Measurements from ENCODE around the gene CD44. TPM values are rescaled to one million over a fixed set of nuclear protein-coding genes. Genes with fewer than 3 reads are reported as not detected.

CD44 gene
- total RNA-seq, 1 experiment from 2014 or later = 6.1 TPM

DNA sequence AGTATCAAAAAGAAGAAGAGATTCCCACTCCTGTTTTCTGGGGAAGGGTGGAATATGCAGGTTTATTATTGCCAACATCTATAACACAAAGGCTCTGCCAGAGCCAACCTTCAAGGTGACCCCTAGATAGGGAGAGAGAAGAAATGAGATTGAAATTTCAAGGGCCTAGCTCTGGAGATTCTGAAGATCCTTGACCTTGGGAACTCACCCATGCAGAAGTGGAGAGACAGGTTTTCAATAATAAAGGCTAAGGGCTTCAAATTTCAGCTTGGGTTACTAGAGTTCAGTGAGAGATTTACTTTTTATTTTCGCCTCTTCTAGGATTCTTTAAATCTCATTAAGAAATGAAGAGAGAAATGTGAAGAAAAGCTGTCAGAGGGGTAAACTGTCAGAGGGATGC, 98.4 kb downstream of the CD44 start:
- Histone ChIP-seq H3K79me1 (ENCODE audit: insufficient read depth, low read depth, low read length, poor library complexity, severe bottlenecking) (no peaks in the 10 kb centered on the region), H3K23me2 (ENCODE audit: insufficient read length, low read depth, low read length, poor library complexity, severe bottlenecking) (no peaks in the 10 kb centered on the region), H2AFZ (ENCODE audit: low read length) (no peak overlapping the region), H3K4me2 (ENCODE audit: insufficient read depth, insufficient read length, low read length) (no peak overlapping the region), H3K27ac (ENCODE audit: insufficient read length, low read depth, low read length) (no peak overlapping the region), H4K8ac (replicated peaks; ENCODE audit: insufficient read length, low read depth, low read length) (no peak overlapping the region), H3K9me3 (ENCODE audit: control insufficient read depth, low read depth, low read length) (no peaks in the 10 kb centered on the region), H2BK5ac (ENCODE audit: insufficient read length, low read length) (no peak overlapping the region), H4K20me1 (ENCODE audit: control insufficient read depth, insufficient read depth, insufficient read length) (no peaks in the 10 kb centered on the region), H2BK20ac (ENCODE audit: low read depth, low read length, poor library complexity, severe bottlenecking) (no peak overlapping the region), H3K9ac (ENCODE audit: extremely low read depth, insufficient read length, low read length) (no peak overlapping the region), H3K79me2 (ENCODE audit: insufficient read depth, low read length) (no peaks in the 10 kb centered on the region), H2AK5ac (ENCODE audit: insufficient read length, low read length) (no peak overlapping the region), H3K56ac (ENCODE audit: insufficient read length, low read depth, low read length) (no peak overlapping the region), H3K14ac (ENCODE audit: insufficient read depth, low read length) (no peak overlapping the region), H3K27me3 (ENCODE audit: insufficient read depth, low read length) (no peaks in the 10 kb centered on the region), H3K4me1 (ENCODE audit: insufficient read depth, low read length) (peaks cover 1% of the 10 kb centered on the region; the same call in 1 of the 2 replicates), H2BK120ac (ENCODE audit: low read depth, low read length, poor library complexity, severe bottlenecking) (no peak overlapping the region), H3K4ac (ENCODE audit: low read depth, low read length) (no peak overlapping the region), H2BK15ac (ENCODE audit: low read depth, low read length) (no peak overlapping the region), H3K18ac (ENCODE audit: insufficient read length, low read depth, low read length) (no peak overlapping the region), H3T11ph (ENCODE audit: low read length) (no peak overlapping the region), H4K91ac (ENCODE audit: insufficient read length, low read depth, low read length) (no peak overlapping the region), H2BK12ac (ENCODE audit: insufficient read length, low read depth, low read length) (no peak overlapping the region), H3K23ac (ENCODE audit: insufficient read length, low read depth, low read length) (no peak overlapping the region), H4K5ac (ENCODE audit: insufficient read length, low read depth, low read length) (no peak overlapping the region)
- no CpG with 5 or more reads among the region's 1 CpG for WGBS (ENCODE audit: extremely low coverage, insufficient read length, low lambda C conversion rate)
- H3K27ac Mint-ChIP-seq = no peak overlapping the region
- no peak overlapping the region for H3K4me3 Mint-ChIP-seq
- DNase-seq = no peak
- TF ChIP-seq, protein P1, sequence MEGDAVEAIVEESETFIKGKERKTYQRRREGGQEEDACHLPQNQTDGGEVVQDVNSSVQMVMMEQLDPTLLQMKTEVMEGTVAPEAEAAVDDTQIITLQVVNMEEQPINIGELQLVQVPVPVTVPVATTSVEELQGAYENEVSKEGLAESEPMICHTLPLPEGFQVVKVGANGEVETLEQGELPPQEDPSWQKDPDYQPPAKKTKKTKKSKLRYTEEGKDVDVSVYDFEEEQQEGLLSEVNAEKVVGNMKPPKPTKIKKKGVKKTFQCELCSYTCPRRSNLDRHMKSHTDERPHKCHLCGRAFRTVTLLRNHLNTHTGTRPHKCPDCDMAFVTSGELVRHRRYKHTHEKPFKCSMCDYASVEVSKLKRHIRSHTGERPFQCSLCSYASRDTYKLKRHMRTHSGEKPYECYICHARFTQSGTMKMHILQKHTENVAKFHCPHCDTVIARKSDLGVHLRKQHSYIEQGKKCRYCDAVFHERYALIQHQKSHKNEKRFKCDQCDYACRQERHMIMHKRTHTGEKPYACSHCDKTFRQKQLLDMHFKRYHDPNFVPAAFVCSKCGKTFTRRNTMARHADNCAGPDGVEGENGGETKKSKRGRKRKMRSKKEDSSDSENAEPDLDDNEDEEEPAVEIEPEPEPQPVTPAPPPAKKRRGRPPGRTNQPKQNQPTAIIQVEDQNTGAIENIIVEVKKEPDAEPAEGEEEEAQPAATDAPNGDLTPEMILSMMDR (conservative IDR thresholded peaks at IDR 0.05) = no peak
- no peaks in the 10 kb centered on the region; the same call in 1 of the 2 replicates for H3K27me3 Mint-ChIP-seq (ENCODE audit: low read depth)
- no peaks in the 10 kb centered on the region; a peak in 1 of 5 replicates for H3K9me3 Mint-ChIP-seq
- H3K36me3 Mint-ChIP-seq (ENCODE audit: insufficient read depth in 1 of 3, low read depth in 3 of 3) = 0 out of 7 replicates have a peak, but pooled peaks cover 0 to 4% (median 0%) of the 10 kb centered on the region in 3 experiments
- peaks cover 14 to 17% of the 10 kb centered on the region in 2 experiments for H3K4me1 Mint-ChIP-seq
